OCI-LY3 (cell line): Measurements from ENCODE around the gene RAPGEF5.

Experiments used
- H2AFZ ChIP-seq: fragments of 200-600, 300-600 bp; shearing (Covaris generic); 2 replicates; pipeline ENCODE4 v1.6.0; 2014; ENCODE audit warnings: antibody characterized with exemption, low read depth, low read length
- H3K27ac ChIP-seq: fragments of 200-600, 300-600 bp; sonication (generic); 2 replicates; pipeline ENCODE4 v1.5.1; 2014; ENCODE audit warnings: mild to moderate bottlenecking, low read length, moderate library complexity, mixed read lengths
- H3K27me3 ChIP-seq: fragments of 200-600, 300-600 bp; sonication (generic); 2 replicates; pipeline ENCODE4 v1.6.1; 2014; ENCODE audit warnings: low read depth, low read length, mixed read lengths
- H3K36me3 ChIP-seq: fragments of 200-600, 300-600 bp; sonication (generic); replicated peaks from 2 replicates; pipeline ENCODE3; 2014; ENCODE audit warnings: low read depth, low read length, mixed read lengths
- H3K4me1 ChIP-seq: fragments of 300-600, 200-600 bp; sonication (generic); 2 replicates; pipeline ENCODE4 v1.6.1; 2014; ENCODE audit warnings: low read length, mixed read lengths
- H3K4me2 ChIP-seq: fragments of 200-600, 300-600 bp; sonication (generic); 2 replicates; pipeline ENCODE4 v1.6.1; 2014; ENCODE audit warnings: low read length, mixed read lengths
- H3K4me3 ChIP-seq: fragments of 300-600, 200-600 bp; sonication (generic); 2 replicates; pipeline ENCODE4 v1.5.1; 2014; ENCODE audit warnings: antibody characterized with exemption, mild to moderate bottlenecking, low read length, moderate library complexity
- H3K79me2 ChIP-seq: fragments of 300-600, 200-600 bp; shearing (Covaris generic); 2 replicates; pipeline ENCODE4 v1.6.1; 2014; ENCODE audit warnings: mild to moderate bottlenecking, low read length, mixed read lengths
- H3K9ac ChIP-seq: fragments of 300-600, 200-600 bp; shearing (Covaris generic); 2 replicates; pipeline ENCODE4 v1.6.0; 2014; ENCODE audit warnings: mild to moderate bottlenecking, low read length, moderate library complexity
- H3K9me3 ChIP-seq: fragments of 200-600, 300-600 bp; shearing (Covaris generic); 2 replicates; pipeline ENCODE4 v1.6.1; 2014; ENCODE audit warnings: low read length, mixed read lengths; ENCODE audit not compliant: insufficient read depth
- H4K20me1 ChIP-seq: fragments of 200-600, 300-600 bp; sonication (generic); 2 replicates; pipeline ENCODE4 v1.6.1; 2016; ENCODE audit warnings: low read length, mixed read lengths; ENCODE audit not compliant: insufficient read depth
- EZH2phosphoT487 ChIP-seq: fragments of 200-600 bp; shearing (Covaris generic); IDR thresholded peaks from 2 replicates; pipeline ENCODE4 v1.6.1; 2018; ENCODE audit warnings: antibody characterized with exemption, mixed run types, low read depth
- TF ChIP-seq, protein P1 (sequence below): fragments of 200-600, 300-600 bp; sonication (generic); IDR thresholded peaks from 2 replicates; pipeline ENCODE4 v1.5.1; 2014; ENCODE audit warnings: antibody characterized with exemption, low read length, low read depth

RAPGEF5 gene

DNA sequence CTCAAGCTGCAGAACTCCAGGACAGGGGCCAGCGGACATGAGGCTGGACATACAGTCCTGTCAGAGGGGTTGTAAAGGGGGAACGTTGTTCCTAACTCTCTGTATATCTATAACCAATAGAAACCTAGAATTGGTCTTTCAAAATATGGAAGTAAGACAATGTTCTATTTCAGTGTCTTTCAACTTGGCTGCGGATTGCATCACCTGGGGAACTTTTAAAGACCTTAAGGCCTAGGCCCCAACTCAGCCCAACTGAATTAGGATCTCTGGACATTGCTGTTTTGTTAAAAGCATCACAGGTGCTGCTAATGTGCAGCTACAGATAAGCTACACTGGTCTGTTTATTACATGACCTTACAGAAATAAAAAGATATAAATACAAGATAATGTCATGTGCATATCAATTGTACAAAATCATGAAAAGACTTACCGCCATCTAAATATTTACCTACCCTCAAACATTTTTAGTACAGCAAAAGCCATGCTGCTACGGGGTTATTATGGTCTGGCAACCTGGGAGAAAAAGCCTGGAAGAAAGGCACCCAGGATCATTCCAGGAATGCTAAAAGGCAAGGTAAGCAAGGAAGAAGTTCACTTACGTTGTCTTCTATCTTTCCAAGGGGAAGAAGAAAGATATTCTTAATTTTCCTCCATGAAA is 169.1 kb downstream of the RAPGEF5 start:
- H3K9ac ChIP-seq: no peak overlapping the region
- H2AFZ ChIP-seq: no peak overlapping the region
- H3K27me3 ChIP-seq: no peaks in the 10 kb centered on the region
- no peak for TF ChIP-seq EZH2phosphoT487
- TF ChIP-seq, protein P1, sequence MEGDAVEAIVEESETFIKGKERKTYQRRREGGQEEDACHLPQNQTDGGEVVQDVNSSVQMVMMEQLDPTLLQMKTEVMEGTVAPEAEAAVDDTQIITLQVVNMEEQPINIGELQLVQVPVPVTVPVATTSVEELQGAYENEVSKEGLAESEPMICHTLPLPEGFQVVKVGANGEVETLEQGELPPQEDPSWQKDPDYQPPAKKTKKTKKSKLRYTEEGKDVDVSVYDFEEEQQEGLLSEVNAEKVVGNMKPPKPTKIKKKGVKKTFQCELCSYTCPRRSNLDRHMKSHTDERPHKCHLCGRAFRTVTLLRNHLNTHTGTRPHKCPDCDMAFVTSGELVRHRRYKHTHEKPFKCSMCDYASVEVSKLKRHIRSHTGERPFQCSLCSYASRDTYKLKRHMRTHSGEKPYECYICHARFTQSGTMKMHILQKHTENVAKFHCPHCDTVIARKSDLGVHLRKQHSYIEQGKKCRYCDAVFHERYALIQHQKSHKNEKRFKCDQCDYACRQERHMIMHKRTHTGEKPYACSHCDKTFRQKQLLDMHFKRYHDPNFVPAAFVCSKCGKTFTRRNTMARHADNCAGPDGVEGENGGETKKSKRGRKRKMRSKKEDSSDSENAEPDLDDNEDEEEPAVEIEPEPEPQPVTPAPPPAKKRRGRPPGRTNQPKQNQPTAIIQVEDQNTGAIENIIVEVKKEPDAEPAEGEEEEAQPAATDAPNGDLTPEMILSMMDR: no peak
- peaks cover 4% of the 10 kb centered on the region for H3K4me1 ChIP-seq
- no peak overlapping the region for H3K27ac ChIP-seq
- no peaks in the 10 kb centered on the region for H3K9me3 ChIP-seq
- H4K20me1 ChIP-seq: no peaks in the 10 kb centered on the region
- H3K4me3 ChIP-seq: no peak overlapping the region
- no peaks in the 10 kb centered on the region for H3K79me2 ChIP-seq
- H3K36me3 ChIP-seq: no peaks in the 10 kb centered on the region
- no peak overlapping the region for H3K4me2 ChIP-seq

DNA sequence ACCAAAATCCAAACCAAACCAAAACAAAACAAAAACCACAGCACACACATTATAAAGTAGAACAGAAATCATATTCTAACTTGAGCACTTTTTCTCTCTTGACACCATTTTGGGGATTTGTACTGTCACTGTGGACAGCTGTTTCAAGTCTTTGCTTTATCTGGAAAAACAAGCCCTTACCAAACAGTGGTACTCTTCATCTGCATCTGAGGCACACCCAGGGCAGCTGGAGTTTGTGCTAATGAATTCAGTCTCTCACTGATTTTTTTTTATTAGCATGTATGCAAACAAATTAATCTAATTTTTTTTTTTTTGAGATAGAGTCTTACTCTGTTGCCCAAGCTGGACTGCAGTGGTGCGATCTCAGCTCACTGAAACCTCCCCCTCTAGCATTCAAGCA is 171.4 kb downstream of the RAPGEF5 start:
- H3K27me3 ChIP-seq: no peaks in the 10 kb centered on the region
- no peaks in the 10 kb centered on the region for H4K20me1 ChIP-seq
- H3K79me2 ChIP-seq: no peaks in the 10 kb centered on the region
- no peak overlapping the region for H3K4me2 ChIP-seq
- no peak overlapping the region for H2AFZ ChIP-seq
- H3K27ac ChIP-seq: no peak overlapping the region
- H3K36me3 ChIP-seq: no peaks in the 10 kb centered on the region
- peaks cover 4% of the 10 kb centered on the region for H3K4me1 ChIP-seq
- TF ChIP-seq, protein P1: no peak
- no peak for TF ChIP-seq EZH2phosphoT487
- no peaks in the 10 kb centered on the region for H3K9me3 ChIP-seq
- H3K4me3 ChIP-seq: no peak overlapping the region
- no peak overlapping the region for H3K9ac ChIP-seq

DNA sequence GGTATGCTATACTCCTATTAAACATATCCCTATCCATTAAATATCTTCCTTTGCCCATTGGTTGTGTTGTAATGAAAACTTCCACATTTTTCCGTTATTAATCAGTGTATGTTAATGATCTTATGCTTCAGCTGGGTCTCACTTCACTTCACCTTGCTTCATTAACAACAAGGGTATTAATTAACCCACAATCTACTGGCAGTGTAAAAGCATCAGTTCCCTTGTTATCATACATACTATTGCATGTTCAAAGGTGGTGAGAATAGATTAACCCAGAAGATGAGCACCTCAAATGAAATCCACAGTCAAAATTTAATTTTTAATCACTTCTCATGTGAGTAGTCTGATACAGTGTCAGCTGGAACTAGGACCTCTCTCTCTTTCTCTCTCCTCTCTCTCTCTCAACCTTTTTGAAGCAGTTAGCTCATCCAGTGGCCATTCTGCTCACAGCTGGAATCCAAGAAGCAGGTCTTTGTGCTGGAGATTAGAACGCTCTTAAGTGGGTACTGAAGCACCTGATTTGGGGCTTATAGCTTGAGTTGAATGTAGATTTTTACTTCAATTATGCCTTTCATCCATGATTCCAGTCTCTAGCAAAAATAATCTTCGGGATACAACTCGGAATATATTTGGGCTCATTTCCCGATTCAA is 172.3 kb downstream of the RAPGEF5 start:
- Histone ChIP-seq H3K9me3 (no peaks in the 10 kb centered on the region), H3K27me3 (no peaks in the 10 kb centered on the region), H4K20me1 (no peaks in the 10 kb centered on the region), H2AFZ (no peak overlapping the region), H3K4me1 (peaks cover 4% of the 10 kb centered on the region), H3K79me2 (no peaks in the 10 kb centered on the region), H3K4me2 (no peak overlapping the region), H3K27ac (no peak overlapping the region), H3K9ac (no peak overlapping the region), H3K4me3 (no peak overlapping the region), H3K36me3 (no peaks in the 10 kb centered on the region)
- no peak for TF ChIP-seq EZH2phosphoT487
- TF ChIP-seq, protein P1: no peak

- H3K36me3 ChIP-seq: no peaks in the 10 kb centered on the region
- no peaks in the 10 kb centered on the region for H4K20me1 ChIP-seq
- no peak overlapping the region for H3K4me3 ChIP-seq
- no peak overlapping the region for H3K4me2 ChIP-seq
- TF ChIP-seq, protein P1: no peak
- no peaks in the 10 kb centered on the region for H3K79me2 ChIP-seq
- no peaks in the 10 kb centered on the region for H3K9me3 ChIP-seq
- peaks cover 4% of the 10 kb centered on the region for H3K4me1 ChIP-seq
- H2AFZ ChIP-seq: no peak overlapping the region
- H3K9ac ChIP-seq: no peak overlapping the region
- no peak overlapping the region for H3K27ac ChIP-seq
- no peaks in the 10 kb centered on the region for H3K27me3 ChIP-seq
Observed at GRCh38 chr7:22183522-22184280, 173.3 kb downstream of the RAPGEF5 start.
